H7 (cell line): ENCODE results near the gene LRFN4. TPM values are rescaled to one million over a fixed set of nuclear protein-coding genes. Genes with fewer than 3 reads are reported as not detected.

Source experiments
- DNase-seq: peaks from one replicate; pipeline ENCODE4 v3.0.0; 2012
- H3K27me3 ChIP-seq: 2 replicates; pipeline ENCODE4 v1.6.0; 2011; ENCODE audit warnings: mild to moderate bottlenecking, low read length; ENCODE audit not compliant: control insufficient read depth, insufficient read depth
- H3K36me3 ChIP-seq: replicated peaks from 2 replicates; pipeline ENCODE4 v1.5.1; 2011; ENCODE audit warnings: low read length; ENCODE audit not compliant: control insufficient read depth, insufficient read depth
- H3K4me3 ChIP-seq: 2 replicates; pipeline ENCODE4 v1.5.1; 2011; ENCODE audit warnings: low read depth, mild to moderate bottlenecking, control low read depth, low read length, moderate library complexity; ENCODE audit not compliant: insufficient read depth
- total RNA-seq: library from RNA; depleted of rRNA; stranded (reverse); fragments of >200 nt; shearing (Covaris generic); gene quantifications from 2 replicates; pipeline ENCODE4 v1.2.3, GENCODE V29; 2014

The LRFN4 gene
- total RNA-seq, 1 experiment from 2014 or later, result 62.5 TPM

DNA sequence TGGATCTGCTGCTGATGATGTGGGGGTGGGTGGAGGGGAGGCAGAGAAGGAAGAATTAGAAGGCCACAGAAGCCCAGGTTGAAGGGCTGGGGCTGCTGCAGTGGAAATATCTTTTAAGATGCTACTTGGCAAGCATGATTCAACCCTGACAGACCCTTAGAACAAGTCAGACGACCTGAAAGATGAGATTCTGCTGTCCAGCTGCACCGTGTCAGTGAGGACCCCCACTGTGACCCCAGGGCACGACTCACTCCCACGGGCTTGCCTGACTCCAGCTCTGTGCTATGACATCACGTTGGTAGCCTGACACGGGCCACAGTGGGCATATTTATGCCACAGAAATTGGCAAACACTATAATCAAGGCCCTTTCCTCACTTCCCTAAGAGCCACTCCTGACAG lies 36.0 kb downstream of the LRFN4 start:
- Histone ChIP-seq H3K4me3 (no peak overlapping the region), H3K36me3 (no peaks in the 10 kb centered on the region), H3K27me3 (no peaks in the 10 kb centered on the region)
- no peak for DNase-seq

DNA sequence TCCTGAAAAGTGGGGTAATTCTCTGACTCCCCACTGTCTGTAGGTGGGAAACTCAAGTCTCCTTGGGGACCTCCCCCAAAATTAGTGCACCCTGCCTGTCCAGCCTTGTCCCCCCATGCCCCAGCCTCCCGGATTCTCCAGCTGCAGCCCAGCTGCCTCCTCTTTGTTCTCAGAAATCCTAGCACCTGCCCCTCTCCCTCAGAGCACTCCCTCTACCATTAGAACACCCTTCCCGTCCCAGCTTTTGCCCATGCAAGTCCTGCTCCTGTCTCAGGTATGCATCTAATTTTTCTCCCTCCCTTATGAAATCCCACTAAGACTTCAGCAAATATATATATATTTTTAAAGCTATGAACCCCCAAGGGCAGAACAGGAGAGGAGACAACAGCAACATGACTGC lies 37.3 kb downstream of the LRFN4 start:
- peak; percentile 45 for DNase-seq
- H3K36me3 ChIP-seq, result no peaks in the 10 kb centered on the region
- no peaks in the 10 kb centered on the region for H3K27me3 ChIP-seq
- H3K4me3 ChIP-seq, result no peak overlapping the region

GRCh38 chr11:66901964-66902390 lies 45.1 kb downstream of the LRFN4 start:
- no peaks in the 10 kb centered on the region; the same call in 1 of the 2 replicates for H3K36me3 ChIP-seq

DNA sequence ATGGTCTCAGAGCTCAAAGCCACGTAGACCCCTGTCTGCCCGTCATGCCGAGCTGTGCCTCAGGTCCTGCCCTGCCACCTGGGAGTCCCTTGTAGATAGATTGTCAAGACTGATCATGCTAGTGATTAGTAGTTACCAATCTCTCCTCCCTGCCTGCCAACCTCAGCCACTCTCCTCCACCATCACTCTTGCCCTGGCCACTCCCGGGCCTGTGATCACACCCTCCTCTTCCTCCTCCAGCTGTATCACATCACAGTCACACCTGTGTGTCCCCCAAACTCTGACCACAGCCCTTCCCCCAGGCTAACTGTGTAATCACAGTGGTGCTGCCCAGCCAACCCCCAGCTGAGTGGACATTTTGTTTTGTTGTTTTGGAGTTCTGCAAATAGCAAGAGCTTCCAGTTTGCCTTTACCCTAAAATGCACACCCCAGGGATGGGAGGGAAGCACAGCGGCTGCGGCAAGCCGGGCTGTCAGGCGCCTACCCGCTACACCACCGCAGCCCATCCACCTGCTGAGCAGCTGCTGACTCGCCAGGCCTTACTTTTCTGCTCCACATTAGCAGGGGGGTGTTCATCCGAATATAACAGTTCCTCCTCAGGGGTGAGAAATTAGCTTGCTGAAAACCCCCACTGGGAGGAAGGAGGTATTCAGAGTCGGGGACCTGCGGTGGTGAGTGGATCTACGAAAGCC lies 45.8 kb downstream of the LRFN4 start:
- Histone ChIP-seq H3K36me3 (no peaks in the 10 kb centered on the region; the same call in 1 of the 2 replicates), H3K4me3 (no peak overlapping the region), H3K27me3 (no peaks in the 10 kb centered on the region)
- peak; percentile 60 for DNase-seq

More at GRCh38 chr11:66901964-66902390, 45.1 kb downstream of the LRFN4 start:
- Histone ChIP-seq H3K4me3 (no peak overlapping the region), H3K27me3 (no peaks in the 10 kb centered on the region)
- DNase-seq, result no peak

GRCh38 chr11:66904055-66904454 lies 47.2 kb downstream of the LRFN4 start:
- DNase-seq, result peak; percentile 35

DNA sequence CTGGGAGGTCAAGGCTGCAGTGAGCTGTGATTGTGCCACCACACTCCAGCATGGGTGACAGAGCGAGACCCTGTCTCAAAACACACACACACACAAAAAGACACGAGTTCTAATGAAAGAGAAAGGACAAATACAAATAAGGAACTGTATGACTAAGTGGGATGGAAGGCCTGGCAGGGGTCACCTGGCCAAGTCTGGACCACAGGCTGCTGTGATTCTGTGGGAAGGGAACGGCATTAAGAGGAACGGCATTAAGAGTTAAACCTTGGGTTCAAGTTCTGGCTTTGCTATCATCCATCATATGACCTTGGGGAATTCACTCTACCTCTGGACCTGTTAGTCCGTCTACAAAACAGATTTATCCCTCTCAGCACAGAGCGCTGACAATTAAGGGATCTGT lies 47.7 kb downstream of the LRFN4 start:
- no peak for DNase-seq
- no peaks in the 10 kb centered on the region; the same call in 1 of the 2 replicates for H3K36me3 ChIP-seq
- no peak overlapping the region for H3K4me3 ChIP-seq
- H3K27me3 ChIP-seq, result no peaks in the 10 kb centered on the region

More at GRCh38 chr11:66904055-66904454, 47.2 kb downstream of the LRFN4 start:
- no peaks in the 10 kb centered on the region; the same call in 1 of the 2 replicates for H3K36me3 ChIP-seq
- no peak overlapping the region for H3K4me3 ChIP-seq
- no peaks in the 10 kb centered on the region for H3K27me3 ChIP-seq

DNA sequence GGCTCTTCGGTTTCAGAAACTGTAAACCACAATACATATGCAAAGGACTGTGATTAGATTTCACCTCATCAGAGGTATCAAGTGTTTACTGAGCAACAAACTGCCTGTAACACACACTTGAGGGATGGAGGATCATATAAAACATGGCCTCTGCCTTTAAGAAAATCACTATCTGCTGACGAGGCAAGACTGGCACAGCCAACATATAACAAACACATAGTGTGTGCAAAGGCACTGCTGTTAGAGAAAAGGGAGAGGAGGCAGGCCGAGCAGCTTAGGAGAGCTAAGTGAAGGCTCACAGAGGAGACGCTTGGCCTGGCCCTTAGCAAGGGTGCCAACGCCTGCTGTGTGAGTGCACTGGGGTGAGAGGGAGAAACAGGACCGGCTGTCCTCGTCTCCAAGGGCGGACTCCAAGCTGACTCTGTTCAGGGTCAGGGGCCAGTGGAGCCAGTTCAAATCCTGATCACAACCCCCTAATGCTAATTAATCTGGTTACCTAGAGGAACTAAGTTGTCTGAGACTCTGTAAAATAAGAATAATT lies 48.2 kb downstream of the LRFN4 start:
- no peak for DNase-seq
- H3K4me3 ChIP-seq, result no peak overlapping the region
- no peaks in the 10 kb centered on the region for H3K27me3 ChIP-seq
- no peaks in the 10 kb centered on the region; the same call in 1 of the 2 replicates for H3K36me3 ChIP-seq

GRCh38 chr11:66905631-66906030 lies 48.8 kb downstream of the LRFN4 start:
- Histone ChIP-seq H3K27me3 (no peaks in the 10 kb centered on the region), H3K4me3 (no peak overlapping the region), H3K36me3 (no peaks in the 10 kb centered on the region; the same call in 1 of the 2 replicates)
- no peak for DNase-seq

DNA sequence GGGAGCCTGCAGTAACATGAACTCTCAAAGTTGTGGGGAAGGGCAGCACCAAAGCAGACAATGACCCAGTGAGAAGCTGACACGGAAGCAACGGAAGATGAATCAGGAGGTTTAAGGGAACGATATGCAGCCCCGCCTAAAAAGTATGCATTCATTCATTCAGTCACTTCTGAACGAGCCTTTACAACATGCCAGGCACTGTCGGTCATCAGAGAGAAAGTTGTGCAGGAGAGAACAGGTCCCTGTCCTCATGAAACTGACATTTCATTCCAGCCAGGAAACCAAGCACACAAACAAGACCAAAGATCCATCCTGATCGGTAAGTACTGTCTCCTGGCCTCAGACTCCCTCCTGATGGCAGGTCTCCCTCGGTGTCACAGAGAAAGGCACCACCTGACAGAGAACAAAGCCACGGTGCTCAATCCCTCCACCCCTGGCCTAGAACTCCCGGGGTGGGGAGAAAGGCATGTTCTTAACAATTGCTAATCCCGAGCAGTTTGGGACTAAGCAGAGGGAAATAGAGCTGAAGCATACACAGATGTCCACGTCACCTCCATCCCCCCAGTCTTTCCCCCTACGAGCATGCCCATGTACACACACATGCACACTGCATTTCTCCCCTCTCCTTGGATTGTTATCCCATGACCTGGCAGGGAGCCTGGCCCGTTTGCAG lies 49.3 kb downstream of the LRFN4 start:
- Histone ChIP-seq H3K4me3 (no peak overlapping the region), H3K27me3 (no peaks in the 10 kb centered on the region), H3K36me3 (no peaks in the 10 kb centered on the region; the same call in 1 of the 2 replicates)
- peak; percentile 80 for DNase-seq

GRCh38 chr11:66907751-66908630 lies 51.1 kb downstream of the LRFN4 start:
- Histone ChIP-seq H3K4me3 (no peak overlapping the region), H3K36me3 (no peaks in the 10 kb centered on the region; the same call in 1 of the 2 replicates)
- DNase-seq, result no peak

DNA sequence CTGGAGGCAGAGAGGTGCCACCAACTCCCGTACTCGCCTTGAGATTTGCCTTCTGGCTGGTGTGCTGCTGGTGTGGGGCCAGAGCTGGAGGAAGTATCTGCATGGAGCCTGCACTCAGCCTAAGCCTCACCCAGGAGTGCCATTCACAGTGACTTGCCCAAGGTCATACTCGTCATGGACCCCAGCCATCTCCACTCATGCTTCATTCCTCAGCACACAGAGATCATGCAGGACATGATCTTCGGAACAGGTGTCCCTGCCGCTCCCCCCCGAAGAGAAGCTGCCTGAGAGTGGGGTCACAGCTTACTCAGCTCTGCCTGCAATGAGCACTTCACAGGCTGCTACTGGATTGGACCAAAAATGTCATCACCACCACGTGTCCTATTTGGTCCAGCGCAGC lies 52.3 kb downstream of the LRFN4 start:
- DNase-seq, result no peak
- Histone ChIP-seq H3K27me3 (no peaks in the 10 kb centered on the region), H3K4me3 (no peak overlapping the region), H3K36me3 (no peaks in the 10 kb centered on the region; the same call in 1 of the 2 replicates)

More at GRCh38 chr11:66907751-66908630, 51.1 kb downstream of the LRFN4 start:
- no peaks in the 10 kb centered on the region for H3K27me3 ChIP-seq

- no peaks in the 10 kb centered on the region for H3K27me3 ChIP-seq
- no peak overlapping the region for H3K4me3 ChIP-seq
- DNase-seq, result no peak
- H3K36me3 ChIP-seq, result no peaks in the 10 kb centered on the region; the same call in 1 of the 2 replicates
Measured at GRCh38 chr11:66910016-66910415, 53.2 kb downstream of the LRFN4 start.
